Neural crest cell (in vitro differentiated cells): Measurements from ENCODE around the gene CIAO1. TPM values are rescaled to one million over a fixed set of nuclear protein-coding genes. Genes with fewer than 3 reads are reported as not detected.
"Not testable (repeated sequence)": the region's sequence is repeated elsewhere in the genome, so short reads cannot be mapped to it uniquely, and the experiment has no call there.

Experiments
- DNase-seq: peaks from one replicate; pipeline ENCODE4 v3.0.0; 2021; ENCODE audit warnings: low read depth, mixed read lengths, low spot score
- H3K27ac Mint-ChIP-seq: one replicate; pipeline ENCODE4 v1.8.0; 2021; ENCODE audit warnings: mild to moderate bottlenecking, mixed read lengths; ENCODE audit not compliant: unreplicated experiment
- H3K27me3 Mint-ChIP-seq: 2 replicates; pipeline ENCODE4 v1.8.0; 2021; ENCODE audit warnings: low read depth, mild to moderate bottlenecking, mixed read lengths
- H3K36me3 Mint-ChIP-seq: 2 replicates; pipeline ENCODE4 v1.8.0; 2021; ENCODE audit warnings: low read depth, mild to moderate bottlenecking, mixed read lengths
- H3K4me1 Mint-ChIP-seq: 2 replicates; pipeline ENCODE4 v1.8.0; 2021; ENCODE audit warnings: mixed read lengths
- H3K4me3 Mint-ChIP-seq: one replicate; pipeline ENCODE4 v1.8.0; 2021; ENCODE audit warnings: mild to moderate bottlenecking, mixed read lengths
- H3K9me3 Mint-ChIP-seq: 2 replicates; pipeline ENCODE4 v1.8.0; 2021; ENCODE audit warnings: mixed read lengths
- long read RNA-seq: library from polyadenylated mRNA; unstranded; transcript quantifications from one replicate; pipeline ENCODE4 v2.0.0, GENCODE V29; 2020
- total RNA-seq: library from RNA; stranded (reverse); gene quantifications from 2 replicates; pipeline ENCODE4 v1.2.1, GENCODE V29; 2021
- TF ChIP-seq, protein P1 (sequence below): fragments of 200-600 bp; sonication (generic); conservative IDR thresholded peaks from 2 replicates; pipeline ENCODE4 v1.5.0; 2021; ENCODE audit warnings: antibody characterized with exemption, mild to moderate bottlenecking

The CIAO1 gene
- total RNA-seq, result 89.8 and 91.1 TPM in 2 replicates
- long read RNA-seq, transcript CIAO1-203 (7 exons, 1,533 nt), result major isoform, 98 of 129 reads
- long read RNA-seq, partial matches to known transcripts, result 5 of 129 reads
- long read RNA-seq, other reads (novel, unspliced or antisense), result 26 of 129 reads

- DNase-seq, result peak; percentile 95
- Mint-ChIP-seq H3K4me1 (peaks cover 24% of the 10 kb centered on the region), H3K27ac (peak within 1 kb of the TSS; percentile 94), H3K27me3 (no peaks in the 10 kb centered on the region), H3K36me3 (peaks cover 7% of the 10 kb centered on the region), H3K9me3 (no peaks in the 10 kb centered on the region), H3K4me3 (peak within 1 kb of the TSS; percentile 95)
- TF ChIP-seq, protein P1, sequence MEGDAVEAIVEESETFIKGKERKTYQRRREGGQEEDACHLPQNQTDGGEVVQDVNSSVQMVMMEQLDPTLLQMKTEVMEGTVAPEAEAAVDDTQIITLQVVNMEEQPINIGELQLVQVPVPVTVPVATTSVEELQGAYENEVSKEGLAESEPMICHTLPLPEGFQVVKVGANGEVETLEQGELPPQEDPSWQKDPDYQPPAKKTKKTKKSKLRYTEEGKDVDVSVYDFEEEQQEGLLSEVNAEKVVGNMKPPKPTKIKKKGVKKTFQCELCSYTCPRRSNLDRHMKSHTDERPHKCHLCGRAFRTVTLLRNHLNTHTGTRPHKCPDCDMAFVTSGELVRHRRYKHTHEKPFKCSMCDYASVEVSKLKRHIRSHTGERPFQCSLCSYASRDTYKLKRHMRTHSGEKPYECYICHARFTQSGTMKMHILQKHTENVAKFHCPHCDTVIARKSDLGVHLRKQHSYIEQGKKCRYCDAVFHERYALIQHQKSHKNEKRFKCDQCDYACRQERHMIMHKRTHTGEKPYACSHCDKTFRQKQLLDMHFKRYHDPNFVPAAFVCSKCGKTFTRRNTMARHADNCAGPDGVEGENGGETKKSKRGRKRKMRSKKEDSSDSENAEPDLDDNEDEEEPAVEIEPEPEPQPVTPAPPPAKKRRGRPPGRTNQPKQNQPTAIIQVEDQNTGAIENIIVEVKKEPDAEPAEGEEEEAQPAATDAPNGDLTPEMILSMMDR, result peak; percentile 58
Observed at GRCh38 chr2:96265840-96266679, at the start of gene CIAO1, which contains the start of gene TMEM127. Gene CIAO1 (plus strand): TSS chr2:96266225. CDS start chr2:96266351, 126 bp downstream. Gene TMEM127 (minus strand): TSS chr2:96265997. CDS start chr2:96265381, 616 bp downstream.

- H3K27ac Mint-ChIP-seq, result no peak overlapping the region
- no peaks in the 10 kb centered on the region for H3K9me3 Mint-ChIP-seq
- DNase-seq, result no peak
- H3K36me3 Mint-ChIP-seq, result no peaks in the 10 kb centered on the region
- H3K27me3 Mint-ChIP-seq, result no peaks in the 10 kb centered on the region
- TF ChIP-seq, protein P1, result no peak
- no peaks in the 10 kb centered on the region for H3K4me1 Mint-ChIP-seq
- H3K4me3 Mint-ChIP-seq, result no peak overlapping the region
Observed at GRCh38 chr2:96218508-96219131, 47.4 kb upstream of the CIAO1 start.

- H3K36me3 Mint-ChIP-seq, H3K4me3 Mint-ChIP-seq, H3K9me3 Mint-ChIP-seq, H3K4me1 Mint-ChIP-seq, DNase-seq, H3K27ac Mint-ChIP-seq, H3K27me3 Mint-ChIP-seq: not testable (repeated sequence)
Observed at GRCh38 chr2:96219959-96220358, 46.1 kb upstream of the CIAO1 start.

- H3K4me3 Mint-ChIP-seq, H3K27ac Mint-ChIP-seq, H3K27me3 Mint-ChIP-seq, H3K9me3 Mint-ChIP-seq, H3K4me1 Mint-ChIP-seq, H3K36me3 Mint-ChIP-seq, DNase-seq: not testable (repeated sequence)
Observed at GRCh38 chr2:96221106-96221505, 44.9 kb upstream of the CIAO1 start.

DNA sequence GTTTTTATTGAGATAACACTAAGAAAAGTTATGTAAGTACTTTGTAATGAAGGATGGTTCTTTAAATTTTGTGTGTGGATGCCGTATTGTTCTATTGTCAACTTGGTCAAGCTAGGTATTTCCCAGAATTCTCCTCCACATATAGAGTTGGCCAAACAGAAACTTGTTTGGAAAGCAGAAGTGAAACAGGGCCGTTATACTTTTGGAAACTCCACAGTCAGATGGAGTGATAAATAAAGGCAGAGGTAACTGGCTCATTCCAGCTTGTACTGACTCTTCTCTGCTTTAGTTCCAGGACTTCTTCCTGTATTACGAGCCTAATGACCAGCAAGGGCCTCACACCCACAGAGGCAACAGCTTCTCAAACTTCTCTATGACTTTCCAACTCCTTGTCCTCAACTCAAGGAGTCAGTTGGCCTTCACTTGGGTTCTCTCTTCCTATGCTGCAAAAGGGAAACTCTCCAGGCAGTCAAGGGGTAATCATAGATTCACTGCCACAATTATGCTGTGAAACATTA, 41.0 kb upstream of the CIAO1 start:
- H3K4me1 Mint-ChIP-seq, result no peaks in the 10 kb centered on the region
- no peaks in the 10 kb centered on the region for H3K27me3 Mint-ChIP-seq
- H3K9me3 Mint-ChIP-seq, result no peaks in the 10 kb centered on the region
- no peak for DNase-seq
- no peak overlapping the region for H3K27ac Mint-ChIP-seq
- no peak overlapping the region for H3K4me3 Mint-ChIP-seq
- TF ChIP-seq, protein P1, result no peak
- H3K36me3 Mint-ChIP-seq, result no peaks in the 10 kb centered on the region

DNA sequence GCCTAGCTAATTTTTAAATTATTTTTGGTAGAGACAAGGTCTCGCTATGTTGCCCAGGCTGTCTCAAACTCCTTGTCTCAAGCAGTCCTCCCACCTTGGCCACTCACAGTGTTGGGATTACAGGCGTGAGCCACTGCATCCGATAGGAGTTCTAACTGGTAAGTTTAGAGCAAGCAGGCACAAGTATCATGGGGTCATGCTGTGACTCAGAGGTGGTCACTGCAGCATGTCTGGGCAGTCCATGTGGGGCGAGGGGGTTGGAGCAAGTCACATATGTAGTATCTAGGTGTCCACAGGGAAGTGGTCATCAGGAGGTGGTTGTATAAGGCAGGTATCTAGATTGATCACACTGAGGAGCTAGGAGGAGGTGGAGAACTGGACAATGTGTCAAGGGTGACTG, 34.7 kb upstream of the CIAO1 start:
- no peaks in the 10 kb centered on the region for H3K9me3 Mint-ChIP-seq
- no peaks in the 10 kb centered on the region for H3K4me1 Mint-ChIP-seq
- no peak for DNase-seq
- TF ChIP-seq, protein P1, result no peak
- peak overlapping the region; percentile 37 for H3K27ac Mint-ChIP-seq
- no peaks in the 10 kb centered on the region for H3K27me3 Mint-ChIP-seq
- H3K36me3 Mint-ChIP-seq, result no peaks in the 10 kb centered on the region
- no peak overlapping the region for H3K4me3 Mint-ChIP-seq
